MCF 10A (cell line): Measurements from ENCODE around the gene ANTKMT. TPM values are rescaled to one million over a fixed set of nuclear protein-coding genes. Genes with fewer than 3 reads are reported as not detected.

ENCODE experiments used
- BruUV-seq: library from RNA; stranded (reverse); fragments of 400-500 nt; replicated peaks from 2 replicates; lab custom pipeline; 2021; lab: Mats Ljungman, UMichigan
- CTCF ChIA-PET: fragments of 300-600 bp; sonication (Branson Sonifier 250); formaldehyde crosslinking; extraction: SDS; loops from one replicate; lab custom pipeline; 2021; ENCODE audit warnings: antibody characterized with exemption, inconsistent platforms; lab: Yijun Ruan, JAX
- POLR2A ChIA-PET: fragments of 300-600, 350-650 bp; sonication (Branson Sonifier 250); formaldehyde crosslinking; extraction: SDS; loops from one replicate; lab custom pipeline; 2020; ENCODE audit warnings: antibody characterized with exemption, inconsistent platforms; lab: Yijun Ruan, JAX
- DNase-seq: peaks from one replicate; pipeline ENCODE4 v3.0.0-alpha.2; 2018; ENCODE audit not compliant: unreplicated experiment
- H3K27ac Mint-ChIP-seq: one replicate; pipeline ENCODE4 v1.8.0; 2022; ENCODE audit warnings: mild to moderate bottlenecking, low read depth, mixed read lengths; ENCODE audit not compliant: unreplicated experiment
- H3K27me3 Mint-ChIP-seq: one replicate; pipeline ENCODE4 v1.8.0; 2022; ENCODE audit warnings: mixed read lengths; ENCODE audit not compliant: insufficient read depth, unreplicated experiment
- H3K36me3 Mint-ChIP-seq: one replicate; pipeline ENCODE4 v1.8.0; 2022; ENCODE audit warnings: mild to moderate bottlenecking, moderate library complexity, mixed read lengths; ENCODE audit not compliant: insufficient read depth, unreplicated experiment
- H3K4me1 Mint-ChIP-seq: one replicate; pipeline ENCODE4 v1.8.0; 2022; ENCODE audit warnings: mixed read lengths; ENCODE audit not compliant: insufficient read depth, unreplicated experiment
- H3K4me3 Mint-ChIP-seq: one replicate; pipeline ENCODE4 v1.8.0; 2022; ENCODE audit warnings: mild to moderate bottlenecking, moderate library complexity, mixed read lengths; ENCODE audit not compliant: unreplicated experiment
- H3K9me3 Mint-ChIP-seq: one replicate; pipeline ENCODE4 v1.8.0; 2022; ENCODE audit warnings: mixed read lengths; ENCODE audit not compliant: unreplicated experiment
- intact Hi-C: fragments of 100-400 bp; cut with micrococcal nuclease; formaldehyde crosslinking; loops from 2 replicates; pipeline ENCODE4 v1.14.1; 2022
- total RNA-seq: library from RNA; stranded (reverse); gene quantifications from 2 replicates; pipeline ENCODE4 v1.2.3, GENCODE V29; 2022
- TF ChIP-seq, protein P1 (sequence below): fragments of 200-600 bp; IDR thresholded peaks from one replicate; pipeline ENCODE4 v1.8.0; 2022; ENCODE audit warnings: antibody characterized with exemption, mild to moderate bottlenecking; ENCODE audit not compliant: unreplicated experiment

The ANTKMT gene
- total RNA-seq, 1 experiment from 2014 or later = 54.7 TPM

DNA sequence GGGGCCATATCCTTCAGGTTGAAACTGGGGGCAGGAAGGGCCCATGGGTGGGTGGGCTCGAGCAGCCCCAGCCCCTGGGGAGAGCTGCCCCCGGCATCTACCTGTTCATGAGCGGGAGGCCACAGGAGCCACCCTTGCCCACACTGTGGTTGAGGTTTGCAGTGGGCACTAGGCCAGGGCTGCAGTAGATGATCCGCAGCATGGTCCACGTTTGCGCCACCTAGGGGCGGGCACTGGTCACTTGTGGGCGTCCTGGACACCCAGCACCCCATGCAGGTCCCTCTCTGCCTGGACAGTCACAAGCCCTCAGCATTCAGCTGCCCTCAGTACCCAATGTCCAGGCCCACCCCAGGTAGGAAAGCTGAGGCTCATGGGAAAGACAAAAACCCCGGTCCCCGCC lies 35.0 kb upstream of the ANTKMT start:
- peaks cover 70% of the 10 kb centered on the region for H3K36me3 Mint-ChIP-seq
- peak; percentile 67 for DNase-seq
- H3K4me1 Mint-ChIP-seq = peaks cover 6% of the 10 kb centered on the region
- no TSS peak for BruUV-seq
- no peak overlapping the region for H3K27ac Mint-ChIP-seq
- intact Hi-C loops = no loop called here
- ChIA-PET POLR2A (interaction anchor here (1.1 to 1.3 kb wide), 5 partner anchors 9 to 34 kb away, joined by 3 to 6 read pairs (median 4); partner anchors contain the start of gene ANTKMT), CTCF (interaction anchor here (0.6 to 1.3 kb wide), 5 partner anchors 10 to 62 kb away, joined by 3 read pairs; no protein-coding TSS in a partner anchor)
- peak overlapping the region; percentile 76 for H3K4me3 Mint-ChIP-seq
- H3K9me3 Mint-ChIP-seq = no peaks in the 10 kb centered on the region
- H3K27me3 Mint-ChIP-seq = no peaks in the 10 kb centered on the region
- TF ChIP-seq, protein P1, sequence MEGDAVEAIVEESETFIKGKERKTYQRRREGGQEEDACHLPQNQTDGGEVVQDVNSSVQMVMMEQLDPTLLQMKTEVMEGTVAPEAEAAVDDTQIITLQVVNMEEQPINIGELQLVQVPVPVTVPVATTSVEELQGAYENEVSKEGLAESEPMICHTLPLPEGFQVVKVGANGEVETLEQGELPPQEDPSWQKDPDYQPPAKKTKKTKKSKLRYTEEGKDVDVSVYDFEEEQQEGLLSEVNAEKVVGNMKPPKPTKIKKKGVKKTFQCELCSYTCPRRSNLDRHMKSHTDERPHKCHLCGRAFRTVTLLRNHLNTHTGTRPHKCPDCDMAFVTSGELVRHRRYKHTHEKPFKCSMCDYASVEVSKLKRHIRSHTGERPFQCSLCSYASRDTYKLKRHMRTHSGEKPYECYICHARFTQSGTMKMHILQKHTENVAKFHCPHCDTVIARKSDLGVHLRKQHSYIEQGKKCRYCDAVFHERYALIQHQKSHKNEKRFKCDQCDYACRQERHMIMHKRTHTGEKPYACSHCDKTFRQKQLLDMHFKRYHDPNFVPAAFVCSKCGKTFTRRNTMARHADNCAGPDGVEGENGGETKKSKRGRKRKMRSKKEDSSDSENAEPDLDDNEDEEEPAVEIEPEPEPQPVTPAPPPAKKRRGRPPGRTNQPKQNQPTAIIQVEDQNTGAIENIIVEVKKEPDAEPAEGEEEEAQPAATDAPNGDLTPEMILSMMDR = peak; percentile 57

DNA sequence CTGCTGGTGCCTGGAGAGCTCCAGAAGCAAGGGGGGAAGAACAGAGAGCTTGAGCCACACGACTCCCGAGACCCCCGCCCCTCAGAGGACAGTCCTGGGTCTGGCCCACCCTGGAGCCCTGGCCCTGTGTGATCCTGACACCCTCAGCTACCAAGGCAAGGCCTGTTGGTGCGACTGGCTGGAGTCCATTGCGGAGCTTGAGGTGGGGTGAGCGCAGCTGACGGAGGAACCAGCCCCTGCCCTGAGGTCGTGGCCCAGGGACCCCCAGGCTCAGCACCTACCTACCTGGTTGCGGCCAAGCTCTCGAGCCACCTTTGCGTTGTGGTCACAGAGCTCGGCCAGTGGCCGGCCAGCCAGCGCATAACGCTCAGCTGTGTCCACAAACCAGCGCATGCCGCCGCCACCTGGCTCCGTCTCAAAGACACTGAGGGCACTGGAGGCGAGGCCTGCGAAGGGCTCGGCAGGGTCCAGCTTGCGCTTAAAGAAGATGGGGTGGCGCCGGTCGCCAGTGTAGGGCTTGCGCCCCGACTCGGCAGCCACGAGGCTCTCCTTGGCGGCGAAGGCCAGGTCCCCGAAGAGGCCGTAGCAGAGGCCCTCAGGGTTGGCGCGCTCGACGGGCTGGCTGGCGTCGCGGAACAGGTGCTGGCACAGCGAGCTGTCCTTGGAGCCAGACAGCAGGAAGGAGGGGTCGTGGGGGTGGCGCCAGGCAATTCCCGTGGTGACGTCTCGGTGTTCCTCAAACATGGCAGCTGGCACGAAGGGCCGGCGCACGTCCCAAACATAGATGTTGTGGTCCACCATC lies 34.3 kb upstream of the ANTKMT start:
- no TSS peak for BruUV-seq
- Mint-ChIP-seq H3K4me1 (peaks cover 6% of the 10 kb centered on the region), H3K27me3 (no peaks in the 10 kb centered on the region), H3K27ac (no peak overlapping the region), H3K9me3 (no peaks in the 10 kb centered on the region), H3K36me3 (peaks cover 70% of the 10 kb centered on the region), H3K4me3 (no peak overlapping the region)
- TF ChIP-seq, protein P1 = no peak
- DNase-seq = no peak
- intact Hi-C loops = no loop called here
- CTCF ChIA-PET = interaction anchor here (0.8 to 1.3 kb wide), 7 partner anchors 8 to 63 kb away, joined by 3 to 4 read pairs (median 3); no protein-coding TSS in a partner anchor
- POLR2A ChIA-PET = interaction anchor here (0.5 to 1.3 kb wide), 6 partner anchors 9 to 53 kb away, joined by 3 to 6 read pairs (median 4); partner anchors contain the start of gene ANTKMT

DNA sequence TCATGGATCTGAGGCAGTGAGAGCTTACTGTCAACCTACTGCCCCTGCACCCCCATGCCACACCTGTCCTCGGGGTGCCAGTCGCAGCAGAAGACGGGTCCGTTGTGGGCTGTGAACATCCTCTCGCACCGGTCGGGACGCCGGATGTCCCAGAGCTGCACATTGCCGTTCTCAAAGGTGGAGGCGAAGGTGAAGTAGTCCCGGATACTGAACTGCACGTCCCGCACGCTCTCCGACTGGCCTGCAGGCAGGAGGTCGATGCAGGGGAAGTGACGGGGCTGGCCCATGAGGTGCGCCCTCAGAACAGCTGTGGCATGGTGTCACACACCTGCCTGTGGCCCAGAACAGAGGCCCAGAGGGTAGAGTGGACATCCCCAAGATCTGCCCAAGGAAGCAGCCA lies 33.4 kb upstream of the ANTKMT start:
- TF ChIP-seq, protein P1 = no peak
- H3K36me3 Mint-ChIP-seq = peaks cover 67% of the 10 kb centered on the region
- DNase-seq = no peak
- no peak overlapping the region for H3K27ac Mint-ChIP-seq
- no TSS peak for BruUV-seq
- H3K9me3 Mint-ChIP-seq = no peaks in the 10 kb centered on the region
- ChIA-PET CTCF (interaction anchor here (0.7 to 1.3 kb wide), 5 partner anchors 8 to 54 kb away, joined by 3 to 4 read pairs (median 3); no protein-coding TSS in a partner anchor), POLR2A (interaction anchor here (0.6 kb wide), 1 partner anchor 98 kb away, joined by 3 read pairs; the partner anchor contains the start of gene RAB40C)
- H3K4me1 Mint-ChIP-seq = peaks cover 10% of the 10 kb centered on the region
- H3K27me3 Mint-ChIP-seq = no peaks in the 10 kb centered on the region
- no peak overlapping the region for H3K4me3 Mint-ChIP-seq
- intact Hi-C loops = no loop called here
